WTC11 (cell line): ENCODE data around the gene ANKRD33B. TPM values are rescaled to one million over a fixed set of nuclear protein-coding genes. Genes with fewer than 3 reads are reported as not detected.

Experiments
- ATAC-seq: fragments of 200-7000 bp; cut with Tn5 transposase; 2 replicates; pipeline ENCODE4 v1.10.0; 2021; ENCODE audit warnings: mild to moderate bottlenecking, moderate library complexity
- CTCF ChIA-PET: fragments of 300-600 bp; sonication (Branson Sonifier 250); formaldehyde crosslinking; loops from one replicate; lab custom pipeline; 2021; ENCODE audit warnings: antibody characterized with exemption; lab: Charles Lee
- POLR2A ChIA-PET: fragments of 350-600 bp; sonication (Branson Sonifier 250); formaldehyde crosslinking; loops from one replicate; lab custom pipeline; 2021; ENCODE audit warnings: antibody characterized with exemption; lab: Charles Lee
- DNase-seq: peaks from one replicate; pipeline ENCODE4 v3.0.0; 2021; ENCODE audit warnings: low spot score
- H3K27ac Mint-ChIP-seq: 2 replicates; pipeline ENCODE4 v1.8.0; 2021; ENCODE audit warnings: mixed read lengths
- H3K27me3 Mint-ChIP-seq: 2 replicates; pipeline ENCODE4 v1.8.0; 2021; ENCODE audit warnings: low read depth, mild to moderate bottlenecking, moderate library complexity, mixed read lengths
- H3K36me3 Mint-ChIP-seq: 2 replicates; pipeline ENCODE4 v1.8.0; 2021; ENCODE audit warnings: mixed read lengths
- H3K4me1 Mint-ChIP-seq: 2 replicates; pipeline ENCODE4 v1.8.0; 2022; ENCODE audit warnings: mixed read lengths
- H3K4me3 Mint-ChIP-seq: 2 replicates; pipeline ENCODE4 v1.8.0; 2021; ENCODE audit warnings: mild to moderate bottlenecking, moderate library complexity, mixed read lengths
- H3K9me3 Mint-ChIP-seq: 2 replicates; pipeline ENCODE4 v1.8.0; 2021; ENCODE audit warnings: mixed read lengths
- CREM ChIP-seq: sonication (generic); formaldehyde crosslinking; IDR thresholded peaks from 2 replicates; pipeline ENCODE4 v1.8.1; 2022; ENCODE audit warnings: mild to moderate bottlenecking, missing genetic modification reagents, moderate library complexity
- ESRRA ChIP-seq: sonication (generic); formaldehyde crosslinking; IDR thresholded peaks from 2 replicates; pipeline ENCODE4 v1.8.1; 2022; ENCODE audit warnings: mild to moderate bottlenecking, missing genetic modification reagents, borderline replicate concordance
- ETV6 ChIP-seq: sonication (generic); formaldehyde crosslinking; IDR thresholded peaks from 2 replicates; pipeline ENCODE4 v1.8.1; 2022; ENCODE audit warnings: mild to moderate bottlenecking, missing genetic modification reagents
- FOXP1 ChIP-seq: sonication (generic); formaldehyde crosslinking; IDR thresholded peaks from 2 replicates; pipeline ENCODE4 v1.8.0; 2022; ENCODE audit warnings: missing genetic modification reagents, mild to moderate bottlenecking, moderate library complexity, borderline replicate concordance
- GABPB1 ChIP-seq: sonication (generic); formaldehyde crosslinking; IDR thresholded peaks from 2 replicates; pipeline ENCODE4 v1.8.1; 2023; ENCODE audit warnings: mild to moderate bottlenecking, missing genetic modification reagents
- JAZF1 ChIP-seq: fragments of 250-450 bp; sonication (Bioruptor Pico); IDR thresholded peaks from 2 replicates; pipeline ENCODE4 v1.9.0; 2021; ENCODE audit warnings: moderate library complexity, mild to moderate bottlenecking, inconsistent platforms
- NFE2L1 ChIP-seq: sonication (generic); formaldehyde crosslinking; IDR thresholded peaks from 2 replicates; pipeline ENCODE4 v1.8.1; 2023; ENCODE audit warnings: missing genetic modification reagents
- NR2C2 ChIP-seq: sonication (generic); formaldehyde crosslinking; IDR thresholded peaks from 2 replicates; pipeline ENCODE4 v1.8.0; 2022; ENCODE audit warnings: mild to moderate bottlenecking, missing genetic modification reagents
- ZNF317 ChIP-seq: sonication (generic); formaldehyde crosslinking; IDR thresholded peaks from 2 replicates; pipeline ENCODE4 v1.8.1; 2023; ENCODE audit warnings: low read depth, mild to moderate bottlenecking, moderate library complexity, missing genetic modification reagents, borderline replicate concordance
- ZNF532 ChIP-seq: fragments of 250-450 bp; sonication (Bioruptor Pico); IDR thresholded peaks from 2 replicates; pipeline ENCODE4 v1.9.0; 2021; ENCODE audit warnings: mild to moderate bottlenecking, borderline replicate concordance
- total RNA-seq: library from RNA; stranded (reverse); gene quantifications from 3 replicates; pipeline ENCODE4 v1.2.3, GENCODE V29; 2021
- TF ChIP-seq, protein P1 (sequence below): sonication (generic); formaldehyde crosslinking; IDR thresholded peaks from 2 replicates; pipeline ENCODE4 v1.8.0; 2022; ENCODE audit warnings: mild to moderate bottlenecking, missing genetic modification reagents
- TF ChIP-seq, protein P2 (sequence below): fragments of 250-450 bp; sonication (Bioruptor Pico); IDR thresholded peaks from 2 replicates; pipeline ENCODE4 v1.9.0; 2021; ENCODE audit warnings: moderate library complexity, mild to moderate bottlenecking, inconsistent platforms, borderline replicate concordance
- TF ChIP-seq, protein P3 (sequence below): fragments of 250-450 bp; sonication (Bioruptor Pico); IDR thresholded peaks from 2 replicates; pipeline ENCODE4 v1.9.0; 2021; ENCODE audit warnings: mild to moderate bottlenecking
- TF ChIP-seq, protein P4 (sequence below): sonication (generic); formaldehyde crosslinking; IDR thresholded peaks from 2 replicates; pipeline ENCODE4 v1.8.0; 2023; ENCODE audit warnings: missing genetic modification reagents, mild to moderate bottlenecking, borderline replicate concordance

ANKRD33B gene
- total RNA-seq, 1 experiment from 2014 or later, result 9.2 TPM

- no peak for TF ChIP-seq CREM (CRISPR knock-in tag)
- TF ChIP-seq, protein P1, sequence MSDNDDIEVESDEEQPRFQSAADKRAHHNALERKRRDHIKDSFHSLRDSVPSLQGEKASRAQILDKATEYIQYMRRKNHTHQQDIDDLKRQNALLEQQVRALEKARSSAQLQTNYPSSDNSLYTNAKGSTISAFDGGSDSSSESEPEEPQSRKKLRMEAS (CRISPR knock-in tag), result 0 out of 2 replicates have a peak, but pooled peaks have one; percentile 4
- H3K4me3 Mint-ChIP-seq, result peak overlapping the region; percentile 84
- DNase-seq (peak; percentile 48), ATAC-seq (peak; percentile 4)
- H3K4me1 Mint-ChIP-seq, result peaks cover 10% of the 10 kb centered on the region
- H3K9me3 Mint-ChIP-seq, result no peaks in the 10 kb centered on the region
- no peaks in the 10 kb centered on the region for H3K36me3 Mint-ChIP-seq
- POLR2A ChIA-PET, result interaction anchor here (1.4 kb wide), 2 partner anchors 11 to 14 kb away, joined by 3 to 5 read pairs; no protein-coding TSS in a partner anchor
- H3K27me3 Mint-ChIP-seq, result peaks cover 77% of the 10 kb centered on the region
- H3K27ac Mint-ChIP-seq, result no peak overlapping the region
- CTCF ChIA-PET, result interaction anchor here (0.6 to 1.4 kb wide), 3 partner anchors 11 to 268 kb away, joined by 4 to 6 read pairs (median 5); no protein-coding TSS in a partner anchor
Measured at GRCh38 chr5:10564838-10565784, 1.2 kb downstream of the ANKRD33B start.

DNA sequence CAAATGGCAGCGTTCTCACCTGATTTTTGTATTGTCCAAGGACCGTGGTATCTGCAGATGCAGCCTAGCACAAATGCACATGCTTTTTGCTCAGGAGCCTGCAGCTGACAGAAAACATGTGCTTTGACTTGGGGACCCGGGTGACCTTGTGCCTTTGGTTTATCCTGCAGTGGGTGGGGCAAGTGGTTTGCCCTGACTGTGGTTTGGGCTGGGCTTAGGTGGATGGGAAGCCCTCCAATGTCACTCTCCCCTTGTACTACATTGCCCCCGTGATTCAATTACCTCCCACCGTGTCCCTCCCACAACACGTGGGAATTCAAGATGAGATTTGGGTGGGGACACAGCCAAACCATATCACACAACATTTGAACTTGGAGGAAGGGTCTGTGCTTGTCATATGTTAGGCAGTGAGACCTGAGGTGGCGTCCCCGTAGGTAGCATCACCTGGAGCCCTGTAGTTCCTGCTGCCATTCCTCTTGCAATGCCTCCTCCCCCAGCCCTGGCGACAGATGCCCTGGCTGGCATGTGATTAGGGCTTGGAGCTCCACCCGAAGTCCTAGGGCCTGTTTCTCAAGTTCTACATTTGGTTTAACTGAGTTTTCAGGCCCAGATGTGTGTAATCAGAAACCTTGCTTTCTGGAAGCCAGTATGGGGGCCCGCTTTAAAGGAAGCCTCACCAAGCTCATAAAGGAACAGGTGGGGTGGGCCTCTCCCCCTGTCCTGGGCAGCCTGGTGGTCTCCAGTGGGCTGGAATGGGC lies 2.1 kb downstream of the ANKRD33B start:
- Mint-ChIP-seq H3K36me3 (no peaks in the 10 kb centered on the region), H3K4me3 (peak overlapping the region; percentile 84), H3K4me1 (peaks cover 10% of the 10 kb centered on the region), H3K27me3 (peaks cover 69% of the 10 kb centered on the region), H3K27ac (no peak overlapping the region), H3K9me3 (no peaks in the 10 kb centered on the region)
- no peak for TF ChIP-seq ESRRA
- no peak for TF ChIP-seq NR2C2 (CRISPR knock-in tag)
- TF ChIP-seq, protein P2, sequence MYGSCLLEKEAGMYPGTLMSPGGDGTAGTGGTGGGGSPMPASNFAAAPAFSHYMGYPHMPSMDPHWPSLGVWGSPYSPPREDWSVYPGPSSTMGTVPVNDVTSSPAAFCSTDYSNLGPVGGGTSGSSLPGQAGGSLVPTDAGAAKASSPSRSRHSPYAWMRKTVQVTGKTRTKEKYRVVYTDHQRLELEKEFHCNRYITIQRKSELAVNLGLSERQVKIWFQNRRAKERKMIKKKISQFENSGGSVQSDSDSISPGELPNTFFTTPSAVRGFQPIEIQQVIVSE (CRISPR knock-in tag), result no peak
- ATAC-seq (no peak), DNase-seq (no peak)
- ChIA-PET CTCF (interaction anchor here (1.1 kb wide), 1 partner anchor 62 kb away, joined by 4 read pairs; no protein-coding TSS in a partner anchor), POLR2A (no interaction called here)

- Mint-ChIP-seq H3K27me3 (peaks cover 62% of the 10 kb centered on the region), H3K27ac (no peak overlapping the region), H3K9me3 (no peaks in the 10 kb centered on the region), H3K4me3 (no peak overlapping the region), H3K4me1 (peaks cover 10% of the 10 kb centered on the region), H3K36me3 (no peaks in the 10 kb centered on the region)
- TF ChIP-seq FOXP1 (CRISPR knock-in tag), result no peak
- TF ChIP-seq, protein P3, sequence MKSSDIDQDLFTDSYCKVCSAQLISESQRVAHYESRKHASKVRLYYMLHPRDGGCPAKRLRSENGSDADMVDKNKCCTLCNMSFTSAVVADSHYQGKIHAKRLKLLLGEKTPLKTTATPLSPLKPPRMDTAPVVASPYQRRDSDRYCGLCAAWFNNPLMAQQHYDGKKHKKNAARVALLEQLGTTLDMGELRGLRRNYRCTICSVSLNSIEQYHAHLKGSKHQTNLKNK (CRISPR knock-in tag), result no peak
- no peak for TF ChIP-seq GABPB1 (CRISPR knock-in tag)
- no peak for TF ChIP-seq NR2C2 (CRISPR knock-in tag)
- TF ChIP-seq NFE2L1, result no peak
- TF ChIP-seq JAZF1 (CRISPR knock-in tag), result no peak
- TF ChIP-seq, protein P4, sequence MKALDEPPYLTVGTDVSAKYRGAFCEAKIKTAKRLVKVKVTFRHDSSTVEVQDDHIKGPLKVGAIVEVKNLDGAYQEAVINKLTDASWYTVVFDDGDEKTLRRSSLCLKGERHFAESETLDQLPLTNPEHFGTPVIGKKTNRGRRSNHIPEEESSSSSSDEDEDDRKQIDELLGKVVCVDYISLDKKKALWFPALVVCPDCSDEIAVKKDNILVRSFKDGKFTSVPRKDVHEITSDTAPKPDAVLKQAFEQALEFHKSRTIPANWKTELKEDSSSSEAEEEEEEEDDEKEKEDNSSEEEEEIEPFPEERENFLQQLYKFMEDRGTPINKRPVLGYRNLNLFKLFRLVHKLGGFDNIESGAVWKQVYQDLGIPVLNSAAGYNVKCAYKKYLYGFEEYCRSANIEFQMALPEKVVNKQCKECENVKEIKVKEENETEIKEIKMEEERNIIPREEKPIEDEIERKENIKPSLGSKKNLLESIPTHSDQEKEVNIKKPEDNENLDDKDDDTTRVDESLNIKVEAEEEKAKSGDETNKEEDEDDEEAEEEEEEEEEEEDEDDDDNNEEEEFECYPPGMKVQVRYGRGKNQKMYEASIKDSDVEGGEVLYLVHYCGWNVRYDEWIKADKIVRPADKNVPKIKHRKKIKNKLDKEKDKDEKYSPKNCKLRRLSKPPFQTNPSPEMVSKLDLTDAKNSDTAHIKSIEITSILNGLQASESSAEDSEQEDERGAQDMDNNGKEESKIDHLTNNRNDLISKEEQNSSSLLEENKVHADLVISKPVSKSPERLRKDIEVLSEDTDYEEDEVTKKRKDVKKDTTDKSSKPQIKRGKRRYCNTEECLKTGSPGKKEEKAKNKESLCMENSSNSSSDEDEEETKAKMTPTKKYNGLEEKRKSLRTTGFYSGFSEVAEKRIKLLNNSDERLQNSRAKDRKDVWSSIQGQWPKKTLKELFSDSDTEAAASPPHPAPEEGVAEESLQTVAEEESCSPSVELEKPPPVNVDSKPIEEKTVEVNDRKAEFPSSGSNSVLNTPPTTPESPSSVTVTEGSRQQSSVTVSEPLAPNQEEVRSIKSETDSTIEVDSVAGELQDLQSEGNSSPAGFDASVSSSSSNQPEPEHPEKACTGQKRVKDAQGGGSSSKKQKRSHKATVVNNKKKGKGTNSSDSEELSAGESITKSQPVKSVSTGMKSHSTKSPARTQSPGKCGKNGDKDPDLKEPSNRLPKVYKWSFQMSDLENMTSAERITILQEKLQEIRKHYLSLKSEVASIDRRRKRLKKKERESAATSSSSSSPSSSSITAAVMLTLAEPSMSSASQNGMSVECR (CRISPR knock-in tag), result no peak
- no peak for TF ChIP-seq ZNF317 (CRISPR knock-in tag)
- TF ChIP-seq ETV6, result no peak
- TF ChIP-seq ZNF532, result no peak
- ChIA-PET CTCF (interaction anchor here (1.1 kb wide), 1 partner anchor 61 kb away, joined by 4 read pairs; no protein-coding TSS in a partner anchor), POLR2A (no interaction called here)
- DNase-seq (no peak), ATAC-seq (no peak)
Measured at GRCh38 chr5:10566543-10567068, 2.7 kb downstream of the ANKRD33B start.
